HS-27A (cell line): Measurements from ENCODE around the gene TRABD2B.

Experiments used
- DNase-seq: peaks from one replicate; pipeline ENCODE4 v3.0.0-alpha.2; 2012; ENCODE audit warnings: low read depth, missing footprints

Gene TRABD2B

DNA sequence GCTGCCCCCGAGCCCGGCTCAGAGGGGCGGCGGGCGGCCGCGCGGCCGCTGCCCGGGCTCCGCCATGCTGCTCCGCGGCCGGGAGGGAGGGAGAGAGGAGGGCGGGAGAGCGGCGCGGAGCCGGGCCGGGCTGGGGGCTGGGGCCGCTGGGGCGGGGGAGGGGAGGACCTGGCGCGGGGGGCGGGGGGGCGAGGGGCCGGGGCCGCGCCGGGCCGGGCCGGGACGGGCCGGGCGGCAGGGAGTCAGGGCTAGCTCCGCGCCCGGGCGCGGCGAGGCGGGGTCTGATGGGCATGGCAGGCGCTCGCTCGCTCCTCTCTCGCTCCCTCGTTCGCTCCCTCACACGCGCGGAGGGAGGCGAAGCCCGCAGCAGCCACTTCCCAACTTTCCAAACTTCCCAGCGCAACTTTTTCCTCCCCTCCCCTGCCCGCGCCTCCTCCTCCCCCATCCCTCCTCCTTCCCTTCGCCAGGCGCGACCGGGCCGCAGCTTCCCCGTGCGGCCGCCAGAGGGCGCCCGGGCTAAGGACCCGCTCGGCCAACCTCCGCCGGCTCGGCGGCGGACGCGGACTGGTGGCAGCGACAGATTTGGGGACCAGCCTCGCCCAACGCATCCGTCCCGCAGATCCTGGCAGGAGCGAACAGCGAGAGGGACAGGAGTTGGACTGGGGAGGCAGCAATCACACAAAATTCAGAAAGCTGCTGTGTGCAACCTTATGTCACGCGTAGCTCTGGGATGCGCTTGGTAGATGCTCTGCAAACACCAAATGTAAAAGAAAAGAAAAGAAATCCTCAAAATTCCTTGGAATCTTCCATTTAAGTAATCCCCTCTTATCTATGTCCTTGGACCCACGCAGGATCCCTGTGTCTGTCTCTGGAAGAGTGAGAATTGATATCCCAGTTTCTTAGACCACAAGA, at the start of gene TRABD2B:
Gene TRABD2B (minus strand): TSS at position 97 of the 912 bp plus-strand sequence.
- DNase-seq: no peak

DNA sequence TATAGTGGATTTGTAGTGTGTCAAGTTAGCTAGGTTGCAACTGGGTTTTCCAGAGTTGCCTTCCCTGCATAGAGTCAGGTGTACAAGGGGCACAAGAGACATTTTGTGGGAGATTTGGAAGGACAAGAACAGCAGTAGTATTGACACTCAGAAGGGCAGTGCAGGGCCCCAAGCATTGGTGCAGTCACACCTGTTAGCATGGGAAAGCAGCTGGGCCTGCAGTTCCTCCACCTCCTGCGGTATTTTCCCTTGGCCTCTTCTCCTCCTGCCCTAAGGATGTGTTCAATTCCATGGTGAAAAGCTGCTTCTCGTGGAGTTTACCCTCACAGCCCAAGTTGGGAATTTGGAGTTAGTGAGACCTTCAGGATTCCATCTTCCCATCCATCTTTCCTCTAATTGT, 47.1 kb upstream of the TRABD2B start:
- no peak for DNase-seq

DNA sequence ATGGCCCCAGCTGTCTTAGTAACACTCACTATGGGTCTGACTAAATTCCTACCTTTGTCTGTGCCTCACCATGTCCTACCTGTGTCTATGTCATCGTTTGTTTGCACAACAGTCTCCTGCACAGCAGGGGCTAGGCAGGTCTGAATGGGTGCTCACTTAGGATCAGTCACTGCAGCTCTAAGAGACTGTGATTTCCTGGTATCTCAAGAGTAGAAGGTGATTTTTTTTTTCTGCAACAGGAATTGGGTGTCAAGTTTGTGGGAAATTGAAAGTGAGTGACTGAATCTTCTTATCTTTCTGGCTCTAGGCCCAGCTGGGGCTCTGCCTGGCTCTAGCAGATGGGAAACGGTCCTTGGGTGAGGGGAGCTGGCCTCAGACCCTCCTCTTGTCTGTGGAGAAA, 46.4 kb upstream of the TRABD2B start:
- no peak for DNase-seq

DNA sequence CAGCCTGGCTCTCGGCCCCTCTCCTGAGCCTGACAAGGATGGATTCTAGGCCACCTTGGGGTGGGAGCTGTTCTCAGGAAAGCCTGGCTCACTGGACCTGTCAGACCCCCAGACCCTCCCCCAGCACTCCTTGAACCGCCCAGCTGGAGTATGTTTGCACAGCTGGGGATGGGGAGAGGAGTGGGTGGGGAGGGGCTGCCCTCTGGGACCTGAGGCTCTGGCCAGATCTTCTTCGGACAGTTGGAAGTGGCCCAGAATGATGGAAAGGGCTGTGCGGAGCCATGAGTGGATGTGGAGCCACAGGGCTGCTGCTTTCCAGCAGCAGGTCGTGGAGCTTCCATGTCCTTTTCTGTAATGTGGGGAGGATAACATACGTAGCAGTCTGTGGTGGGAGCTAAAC, 43.0 kb upstream of the TRABD2B start:
- no peak for DNase-seq

DNA sequence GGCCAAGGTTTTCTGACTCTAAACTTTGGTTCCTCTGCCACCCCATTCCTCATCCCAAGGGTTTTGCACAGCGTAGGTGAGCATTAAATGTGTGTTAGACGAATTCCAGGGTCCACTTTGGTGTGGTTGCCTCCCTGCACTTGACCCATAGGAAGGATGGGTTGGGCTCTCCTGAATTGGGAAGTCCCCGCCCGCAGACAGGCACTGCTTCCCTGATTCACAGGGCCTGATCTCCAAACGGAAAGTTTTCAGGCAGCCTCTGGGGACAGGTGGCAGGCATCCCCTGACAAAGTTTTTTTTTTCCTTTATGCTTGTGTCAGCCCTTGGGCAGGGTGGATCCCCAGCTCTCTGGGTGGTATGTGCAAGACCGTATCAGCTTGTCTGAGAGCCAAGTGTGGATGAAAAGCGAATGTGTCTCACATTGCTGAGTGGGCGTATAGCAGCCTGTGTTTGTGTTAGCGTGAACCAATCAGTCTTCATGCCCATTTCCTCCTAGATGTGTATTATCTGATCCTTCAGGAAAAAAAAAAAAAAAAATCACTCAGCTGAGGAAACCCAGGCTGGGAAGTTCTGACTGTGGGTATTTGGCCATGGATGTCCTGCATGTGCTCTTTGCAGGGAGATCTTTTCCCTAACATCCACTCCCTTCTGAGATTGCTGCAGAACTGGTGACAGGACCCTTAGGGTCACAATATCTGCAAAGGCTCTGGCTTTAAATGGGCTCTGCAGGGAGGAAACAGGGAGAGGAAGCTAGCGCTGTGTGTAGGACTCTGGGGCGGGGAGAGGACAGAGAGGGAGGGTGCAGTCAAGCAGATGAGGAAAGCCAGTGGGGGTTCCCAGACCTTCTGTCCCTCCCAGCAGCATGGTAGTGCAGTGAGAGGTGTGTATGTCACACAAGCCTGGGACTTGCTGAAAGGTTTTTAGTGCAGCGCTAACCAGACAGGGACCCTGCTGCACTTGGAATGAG, 42.2 kb upstream of the TRABD2B start:
- DNase-seq: no peak

DNA sequence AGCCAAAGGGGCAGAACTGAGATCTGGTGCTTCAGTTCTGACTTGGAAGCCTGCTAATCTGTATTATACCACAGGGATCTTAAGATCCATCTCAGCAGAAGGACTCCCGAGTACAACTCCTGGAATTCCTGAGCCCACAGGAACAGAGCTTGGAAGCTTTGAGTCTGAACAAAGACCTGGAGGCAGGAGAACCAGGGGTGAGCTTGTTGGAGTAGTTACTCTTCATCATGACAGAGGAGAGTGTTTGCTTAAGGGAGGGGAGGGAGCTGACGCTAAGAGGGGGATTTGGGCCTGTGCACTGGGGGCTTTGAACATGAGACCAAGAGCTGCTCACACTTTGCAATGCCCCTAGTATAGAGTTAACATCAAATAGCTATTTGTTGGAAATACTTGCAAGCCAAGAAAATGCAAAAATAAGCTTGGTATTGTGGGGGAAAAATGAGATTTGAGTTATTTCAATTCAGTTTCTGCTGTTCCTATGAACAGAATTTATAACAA, 41.1 kb upstream of the TRABD2B start:
- no peak for DNase-seq

DNA sequence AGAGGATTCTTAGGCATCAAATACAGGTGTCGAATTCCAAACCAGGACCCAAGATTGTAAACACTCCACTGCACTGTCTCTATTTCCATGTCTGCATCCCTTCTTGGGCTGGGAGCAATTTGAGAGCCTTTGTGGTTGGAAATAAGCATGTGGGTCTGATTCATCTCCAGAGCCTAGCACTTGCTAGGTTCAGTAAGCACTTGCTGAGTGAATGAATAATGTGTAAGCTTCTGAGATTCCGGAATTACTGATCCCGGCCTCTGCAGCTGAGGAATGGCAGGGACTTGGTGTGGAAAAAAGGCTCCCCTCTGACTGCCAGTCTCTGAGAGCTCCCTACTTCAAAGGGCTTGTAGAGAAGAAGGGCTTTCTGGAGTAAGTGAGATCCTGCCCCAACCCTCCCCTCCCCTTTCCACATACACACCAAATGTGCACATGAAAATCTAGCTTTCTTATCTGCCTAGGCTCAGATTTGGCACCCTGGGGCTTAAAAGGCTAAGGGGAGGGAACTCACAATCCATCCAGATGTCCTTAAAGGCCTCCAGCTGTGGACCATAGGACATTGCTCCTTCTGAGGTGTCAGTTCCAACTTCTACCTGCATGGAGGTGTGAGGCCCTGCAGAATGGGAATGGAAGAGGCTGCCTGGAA, 39.6 kb upstream of the TRABD2B start:
- DNase-seq: no peak

DNA sequence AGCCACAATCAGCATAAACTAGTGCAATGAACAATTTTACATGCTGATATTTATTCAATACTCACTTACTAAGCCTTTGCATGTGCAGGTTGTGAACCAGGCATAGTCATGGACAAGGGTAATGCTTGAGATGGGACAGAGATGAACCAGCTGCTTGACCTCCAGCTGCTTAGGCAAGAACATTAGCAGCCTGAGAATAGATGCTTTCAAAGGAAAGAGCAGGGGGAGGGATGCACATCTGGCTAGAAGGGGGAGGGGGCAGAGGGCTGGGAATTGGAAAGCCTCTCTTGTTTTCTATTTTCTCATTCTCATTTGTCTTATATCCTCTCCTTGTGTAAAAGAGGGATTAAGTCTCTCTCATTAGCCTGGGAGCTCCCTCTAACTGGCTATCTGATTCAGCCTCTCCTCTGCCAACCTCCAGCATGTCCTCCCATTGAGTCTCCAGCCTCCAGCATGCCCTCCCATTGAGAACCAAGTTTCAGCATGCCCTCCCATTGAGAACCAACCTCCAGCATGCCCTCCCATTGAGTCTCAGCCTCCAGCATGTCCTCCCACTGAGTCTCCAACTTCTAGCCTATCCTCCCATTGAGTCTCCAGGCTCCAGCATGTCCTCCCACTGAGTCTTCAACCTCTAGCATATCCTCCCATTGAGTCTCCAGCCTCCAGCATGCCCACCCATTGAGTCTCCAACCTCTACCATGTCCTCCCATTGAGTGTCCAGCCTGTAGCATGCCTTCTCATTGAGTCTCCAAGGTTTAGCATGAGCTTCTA, 38.4 kb upstream of the TRABD2B start:
- no peak for DNase-seq

DNA sequence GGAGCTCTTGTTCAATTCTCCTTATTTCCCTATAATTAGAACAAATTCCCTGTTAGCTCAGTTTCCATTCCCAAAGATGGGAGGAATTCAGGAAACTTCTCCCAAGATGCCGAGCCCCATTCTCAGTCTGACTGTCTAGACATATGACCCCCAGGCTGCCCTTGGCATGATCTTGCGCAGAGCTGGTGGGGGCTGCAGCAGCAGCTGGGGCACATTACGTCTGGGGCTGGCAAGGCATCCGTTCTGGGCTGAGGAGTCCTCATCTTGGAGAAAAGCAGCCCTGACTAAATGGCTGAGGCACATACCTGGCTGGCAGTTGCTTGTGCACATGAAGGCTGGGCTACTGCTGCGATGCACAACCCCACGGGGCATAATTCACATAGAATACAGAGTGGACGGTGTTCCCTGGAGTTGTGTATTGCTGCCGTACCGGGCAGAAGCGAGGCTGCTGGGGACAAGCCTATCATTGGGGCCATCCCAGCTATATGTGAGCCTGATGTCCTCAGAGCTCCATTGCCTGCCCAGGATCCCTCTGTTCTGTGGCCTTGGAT, 36.4 kb upstream of the TRABD2B start:
- DNase-seq: no peak

DNA sequence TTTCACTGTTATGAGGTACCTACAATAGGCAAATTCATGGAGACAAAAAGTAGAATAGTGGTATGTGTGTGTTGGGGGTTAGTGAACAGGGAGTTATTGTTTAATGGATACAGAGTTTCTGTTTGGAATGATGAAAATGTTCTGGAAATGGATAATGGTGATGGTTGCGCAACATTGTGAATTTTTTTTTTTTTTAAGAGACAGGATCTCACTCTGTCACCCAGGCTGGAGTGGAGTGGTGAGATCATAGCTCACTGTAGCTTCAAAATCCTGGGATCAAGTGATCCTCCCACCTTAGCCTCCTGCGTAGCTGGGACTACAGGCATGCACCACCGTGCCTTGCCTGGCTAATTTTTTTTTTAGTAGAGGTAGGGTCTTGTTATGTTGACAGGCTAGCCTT, 34.5 kb upstream of the TRABD2B start:
- DNase-seq: no peak

DNA sequence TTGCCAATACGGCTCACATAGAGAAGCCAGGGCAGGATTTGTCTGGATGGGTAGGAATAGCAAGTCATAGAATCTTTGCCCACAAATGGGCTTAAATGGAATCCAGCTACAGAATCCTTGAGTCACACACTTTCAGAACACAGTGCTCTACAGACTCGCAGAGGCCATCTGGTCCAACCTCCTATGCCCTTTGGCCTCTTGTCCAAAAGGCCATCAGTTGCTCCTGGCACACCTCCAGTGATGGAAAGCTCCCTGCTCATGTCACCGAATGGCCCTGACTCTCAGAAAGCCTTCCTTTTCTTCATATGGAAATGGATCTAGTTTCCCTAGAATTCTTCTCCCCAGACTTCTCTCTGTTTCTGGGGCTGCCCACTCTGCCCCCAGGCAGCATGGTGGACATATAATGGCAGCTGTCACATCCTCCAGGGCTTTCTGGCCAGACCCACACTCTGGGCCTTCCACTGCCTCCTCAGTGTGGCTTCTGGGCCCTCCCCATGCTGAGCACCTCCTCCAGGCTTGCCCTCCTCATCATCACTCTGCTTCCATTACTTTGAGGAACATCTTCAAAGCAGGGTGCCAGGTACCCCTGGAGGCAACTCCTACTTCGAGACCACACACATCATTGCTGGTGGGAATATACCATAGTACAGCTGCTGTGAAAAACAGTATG, 33.6 kb upstream of the TRABD2B start:
- DNase-seq: no peak

DNA sequence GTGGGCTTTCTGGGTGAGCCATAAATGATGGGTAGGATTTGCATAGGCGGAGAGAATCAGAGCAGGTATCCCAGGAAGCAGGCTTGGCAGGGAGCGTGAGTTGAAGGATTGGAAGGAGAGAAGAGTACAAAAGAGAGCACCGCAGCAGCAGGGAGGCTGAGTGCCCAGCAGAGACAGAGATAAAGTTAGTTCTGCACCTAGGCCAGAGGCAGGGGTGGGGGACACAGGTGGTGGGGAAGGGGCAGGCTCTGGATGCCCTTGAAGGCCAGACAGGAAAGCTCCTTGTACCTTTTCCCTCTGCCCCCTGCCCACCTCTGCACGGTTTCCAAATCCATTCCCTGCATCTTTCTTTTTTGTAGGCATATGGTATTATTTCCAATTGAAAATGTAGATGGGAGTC, 33.0 kb upstream of the TRABD2B start:
- DNase-seq: no peak

DNA sequence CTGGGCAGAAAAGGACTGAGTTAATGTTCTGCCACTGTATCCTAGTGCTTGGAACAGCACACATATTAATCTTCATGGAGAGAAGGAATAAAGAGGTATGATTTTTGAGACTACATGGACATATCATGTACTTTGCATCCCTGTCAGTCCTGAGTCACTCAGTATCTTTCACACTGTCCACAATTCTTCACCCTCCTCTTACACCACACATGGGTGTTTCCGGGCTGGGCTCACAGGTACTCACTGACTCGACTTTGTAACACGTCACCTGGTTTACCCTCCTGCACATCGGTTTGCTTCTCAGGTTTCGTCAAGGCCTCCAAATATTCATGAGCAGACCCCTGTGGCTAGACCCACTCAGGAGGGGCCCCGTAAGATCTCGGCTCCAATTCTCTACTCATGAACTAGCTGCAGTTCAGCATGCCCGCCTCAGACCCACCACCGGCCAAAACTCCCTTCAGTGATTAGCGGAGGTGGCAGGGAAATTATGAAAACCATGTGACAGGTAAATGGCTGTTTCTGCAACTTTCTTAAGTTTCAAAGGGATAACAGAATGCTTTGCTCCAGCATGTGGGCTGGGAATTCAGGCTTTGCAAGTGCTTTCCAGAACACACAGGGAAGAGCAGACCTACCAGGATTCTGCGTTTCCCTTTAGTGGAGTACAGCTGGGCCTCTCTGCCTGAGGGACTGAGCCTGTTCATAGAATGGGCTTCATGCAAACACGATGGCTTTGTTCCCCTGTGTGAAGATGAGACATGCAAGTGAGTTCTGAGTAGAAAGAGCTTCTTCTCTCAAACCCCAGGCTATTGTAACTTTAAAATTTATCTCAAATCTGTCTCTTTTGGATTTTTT, 31.3 kb upstream of the TRABD2B start:
- no peak for DNase-seq

DNA sequence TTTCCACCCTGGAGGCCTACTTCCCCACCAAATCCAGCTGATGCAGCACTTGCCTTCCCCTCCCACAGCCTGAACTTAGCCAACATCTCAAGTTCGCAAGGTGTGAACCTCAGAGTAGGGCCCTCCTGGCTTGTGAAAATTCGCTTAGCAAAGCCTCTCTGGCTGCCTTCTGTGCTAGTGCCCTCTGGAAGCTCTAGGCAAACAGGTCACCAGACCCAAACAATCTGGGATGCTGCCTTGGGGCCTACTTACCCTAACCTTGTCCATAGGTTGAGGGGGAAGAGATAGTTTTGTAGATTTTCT, 30.3 kb upstream of the TRABD2B start:
- DNase-seq: no peak

DNA sequence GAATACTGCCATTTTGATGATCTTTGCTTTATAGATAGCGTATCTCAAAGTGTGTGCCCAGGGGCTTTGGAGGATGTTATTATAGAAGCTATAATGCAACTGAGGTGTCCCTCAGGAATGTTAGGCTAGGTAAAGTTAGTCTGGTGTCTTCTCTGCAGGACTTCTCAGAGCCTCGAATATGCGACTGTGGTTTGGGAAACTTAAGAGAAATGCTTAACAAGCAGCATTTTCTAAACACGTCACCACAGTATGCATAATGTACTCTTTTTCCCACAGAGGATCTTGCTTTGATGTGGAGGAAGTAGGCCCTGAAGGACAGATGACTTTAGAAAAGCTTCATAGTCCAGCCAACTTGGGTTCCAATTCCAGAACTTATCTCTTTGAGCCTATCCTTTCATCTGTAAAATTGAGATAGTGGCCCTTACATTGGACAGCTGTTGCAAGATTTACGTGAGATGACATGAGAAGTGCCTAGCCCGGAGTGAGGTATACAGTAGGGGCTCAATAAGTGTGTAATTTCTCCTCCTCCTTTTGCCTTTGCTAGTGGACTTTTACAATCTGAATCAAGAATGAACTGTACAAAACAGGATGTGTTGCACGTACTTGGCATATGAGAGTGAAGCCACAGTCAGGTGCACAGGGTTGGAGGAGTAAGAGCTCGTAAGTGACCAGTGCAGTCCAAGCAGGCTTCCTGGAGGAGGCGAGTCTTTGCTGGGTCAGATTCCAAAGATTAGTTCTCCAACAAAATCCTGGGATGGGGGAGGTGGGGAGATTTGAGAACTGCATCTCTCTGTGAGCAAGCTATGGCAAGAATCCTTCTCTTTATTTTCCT, 29.7 kb upstream of the TRABD2B start:
- no peak for DNase-seq

DNA sequence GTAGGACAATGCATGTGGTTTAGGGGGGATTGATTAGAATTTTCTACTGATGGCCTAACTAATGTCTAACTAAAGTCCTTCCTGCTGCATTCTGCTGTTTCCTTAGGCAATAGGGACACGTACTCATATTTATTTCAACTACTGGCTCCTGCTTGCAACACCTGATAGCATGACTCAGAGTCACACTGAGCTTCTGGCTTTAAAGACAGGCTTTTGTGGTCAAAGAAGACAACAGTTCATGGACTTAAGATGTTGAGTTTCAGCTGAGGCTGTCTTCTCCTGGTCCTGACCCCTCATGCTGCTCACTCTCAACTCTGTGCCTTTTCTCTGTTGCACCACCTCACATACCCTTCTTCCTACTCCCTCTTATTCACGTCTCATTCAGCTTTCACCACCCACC, 29.1 kb upstream of the TRABD2B start:
- DNase-seq: no peak

DNA sequence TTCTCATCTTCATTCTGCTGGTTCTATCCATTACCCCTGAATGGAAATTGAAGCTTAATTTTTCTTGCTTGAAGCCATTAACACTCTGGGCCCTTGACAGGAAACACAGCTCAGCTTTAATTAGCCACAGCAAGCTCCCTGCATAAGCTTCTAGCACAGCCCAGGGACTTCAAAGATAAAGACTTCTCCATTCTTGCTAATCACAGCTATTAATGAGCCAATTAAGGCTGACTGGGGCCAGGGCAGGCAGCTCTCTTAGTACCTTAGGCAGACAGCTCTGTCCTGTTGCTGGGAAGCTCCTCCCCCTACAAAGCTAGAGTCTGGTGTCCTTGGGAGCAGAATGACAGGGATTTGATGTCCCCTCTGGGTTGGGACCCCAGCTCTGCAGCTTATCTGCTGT, 27.9 kb upstream of the TRABD2B start:
- no peak for DNase-seq

DNA sequence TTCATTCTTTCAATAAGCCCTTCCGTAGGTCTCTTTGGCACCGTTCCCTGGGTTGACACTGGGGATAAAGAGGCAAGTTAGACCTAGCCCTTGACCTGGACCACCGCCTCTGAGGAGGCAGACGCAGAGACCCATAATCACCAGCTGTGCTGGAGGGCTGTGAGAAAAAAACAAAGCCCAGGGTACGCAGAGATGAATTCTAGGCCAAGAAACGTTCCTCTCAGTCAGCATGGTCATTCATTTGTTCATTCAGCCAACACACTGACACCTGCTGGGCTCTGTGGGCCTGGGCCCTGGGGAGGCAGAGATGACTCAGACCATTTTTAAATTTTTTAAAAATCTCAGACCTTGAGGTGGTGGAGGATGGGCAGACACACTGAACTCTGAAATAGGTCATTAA, 26.3 kb upstream of the TRABD2B start:
- DNase-seq: no peak

DNA sequence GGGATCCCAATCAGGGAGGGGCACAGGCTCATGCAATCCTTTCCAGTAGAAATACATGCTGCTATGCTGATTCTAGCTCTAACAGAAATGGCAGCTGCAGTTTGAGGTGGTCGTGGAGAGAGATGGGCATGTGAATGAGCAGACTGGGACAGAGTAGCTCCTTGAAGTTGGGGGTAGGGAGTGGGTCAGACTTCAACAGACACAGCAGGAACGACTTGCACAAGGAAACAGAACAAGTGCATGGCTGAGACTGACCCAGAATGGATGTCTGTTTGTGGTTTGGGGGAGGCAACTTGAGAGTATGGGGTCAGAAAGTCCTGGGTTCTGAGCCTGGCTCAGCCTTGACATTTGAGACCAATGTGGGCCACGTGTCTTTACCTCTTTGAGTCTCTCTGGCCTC, 25.1 kb upstream of the TRABD2B start:
- DNase-seq: no peak
